Activated T-helper 1 cell treated with anti-CD3 and anti-CD28 coated beads, Interleukin-12 subunit alpha, Interleukin-12 subunit beta, Interleukin-2, Interleukin-4 antibody, amounts not matched to agents 30 ng/mL and 10 ng/mL and 1 ng/mL, durations not matched to agents 14 hours and 24 hours and 36 hours (primary cell): ENCODE measurements around the gene SLC35G2. TPM values are rescaled to one million over a fixed set of nuclear protein-coding genes. Genes with fewer than 3 reads are reported as not detected.
"Not testable (repeated sequence)": the region's sequence is repeated elsewhere in the genome, so short reads cannot be mapped to it uniquely, and the experiment has no call there.

ENCODE experiments used
- DNase-seq: peaks from one replicate; pipeline ENCODE4 v3.0.0; 2021; ENCODE audit warnings: low spot score
- H3K27ac Mint-ChIP-seq: one replicate; pipeline ENCODE4 v1.8.0; 2021; ENCODE audit warnings: mild to moderate bottlenecking, mixed read lengths
- H3K27me3 Mint-ChIP-seq: one replicate; pipeline ENCODE4 v1.8.0; 2022; ENCODE audit warnings: mild to moderate bottlenecking, moderate library complexity, mixed read lengths; ENCODE audit not compliant: insufficient read depth
- H3K36me3 Mint-ChIP-seq: one replicate; pipeline ENCODE4 v1.8.0; 2021; ENCODE audit warnings: low read depth, mixed read lengths
- H3K4me1 Mint-ChIP-seq: one replicate; pipeline ENCODE4 v1.8.0; 2021; ENCODE audit warnings: low read depth, mixed read lengths
- H3K4me3 Mint-ChIP-seq: one replicate; pipeline ENCODE4 v1.8.0; 2021; ENCODE audit warnings: mild to moderate bottlenecking, moderate library complexity, mixed read lengths
- H3K9me3 Mint-ChIP-seq: one replicate; pipeline ENCODE4 v1.8.0; 2021; ENCODE audit warnings: mixed read lengths
- intact Hi-C: fragments of 100-400 bp; cut with micrococcal nuclease; formaldehyde crosslinking; loops from one replicate; pipeline ENCODE4 v1.15.1; 2024
- total RNA-seq: library from RNA; stranded (reverse); gene quantifications from 2 replicates; pipeline ENCODE4 v1.2.3, GENCODE V29; 2022

Gene SLC35G2
- total RNA-seq, 1 donor from 2014 or later, result 3.0 TPM

GRCh38 chr3:136900694-136901093 is 81.8 kb downstream of the SLC35G2 start:
- peaks cover 40% of the 10 kb centered on the region for H3K9me3 Mint-ChIP-seq
- DNase-seq, intact Hi-C loops, H3K27ac Mint-ChIP-seq, H3K27me3 Mint-ChIP-seq, H3K4me3 Mint-ChIP-seq: not testable (repeated sequence)
- peaks cover 46% of the 10 kb centered on the region for H3K36me3 Mint-ChIP-seq
- H3K4me1 Mint-ChIP-seq, result peaks cover 42% of the 10 kb centered on the region

DNA sequence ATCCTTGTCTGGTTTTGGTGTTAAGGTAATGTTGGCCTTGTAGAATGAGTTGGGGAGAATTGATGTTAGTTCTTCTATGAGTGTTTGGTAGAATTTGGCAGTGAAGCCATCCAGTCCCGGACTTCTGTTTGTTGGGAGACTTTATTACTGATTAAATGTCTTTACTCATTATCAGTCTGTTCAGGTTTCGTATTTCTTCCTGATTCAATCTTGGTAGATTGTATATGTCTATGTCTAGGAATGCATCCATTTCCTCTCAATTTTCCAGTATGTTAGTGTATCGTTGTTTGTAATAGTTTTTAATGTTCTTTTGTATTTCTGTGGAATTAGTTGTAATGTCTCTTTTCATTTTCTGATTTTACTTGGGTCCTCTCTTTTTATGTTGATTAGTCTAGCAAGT is 82.5 kb downstream of the SLC35G2 start:
- Mint-ChIP-seq H3K4me1 (peaks cover 49% of the 10 kb centered on the region), H3K36me3 (peaks cover 47% of the 10 kb centered on the region)
- no peak for DNase-seq

GRCh38 chr3:136902530-136902929 is 83.6 kb downstream of the SLC35G2 start:
- not testable (repeated sequence) for H3K4me3 Mint-ChIP-seq

More for the DNA sequence above, 82.5 kb downstream of the SLC35G2 start:
- H3K27me3 Mint-ChIP-seq, result no peaks in the 10 kb centered on the region
- intact Hi-C loops, result no loop called here
- no peak overlapping the region for H3K4me3 Mint-ChIP-seq
- no peak overlapping the region for H3K27ac Mint-ChIP-seq
- peaks cover 43% of the 10 kb centered on the region for H3K9me3 Mint-ChIP-seq

DNA sequence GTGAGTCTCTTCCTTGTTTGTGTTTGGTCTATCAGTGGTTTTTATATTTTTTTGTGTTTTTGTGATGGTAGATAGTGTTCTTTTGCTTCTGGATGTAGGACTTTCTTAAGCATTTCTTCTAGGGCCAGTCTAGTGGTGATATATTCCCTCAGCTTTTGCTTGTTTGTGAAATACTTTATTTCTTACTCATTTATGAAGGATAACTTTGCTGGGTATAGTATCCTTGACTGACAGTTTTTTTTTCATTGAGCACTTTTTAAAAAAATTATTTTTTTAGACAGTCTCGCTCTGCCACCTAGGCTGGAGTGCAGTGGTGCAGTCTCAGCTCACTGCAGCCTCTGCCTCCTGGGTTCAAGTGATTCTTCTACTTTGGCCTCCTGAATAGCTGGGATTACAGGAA is 85.0 kb downstream of the SLC35G2 start:
- no peak overlapping the region for H3K27ac Mint-ChIP-seq
- H3K27me3 Mint-ChIP-seq, result no peaks in the 10 kb centered on the region
- H3K4me3 Mint-ChIP-seq, result no peak overlapping the region
- intact Hi-C loops, result no loop called here
- H3K9me3 Mint-ChIP-seq, result peaks cover 43% of the 10 kb centered on the region
- H3K4me1 Mint-ChIP-seq, result peaks cover 66% of the 10 kb centered on the region
- no peak for DNase-seq
- peaks cover 42% of the 10 kb centered on the region for H3K36me3 Mint-ChIP-seq

More at GRCh38 chr3:136902530-136902929, 83.6 kb downstream of the SLC35G2 start:
- H3K27ac Mint-ChIP-seq, H3K27me3 Mint-ChIP-seq, intact Hi-C loops, DNase-seq: not testable (repeated sequence)
- Mint-ChIP-seq H3K4me1 (peaks cover 60% of the 10 kb centered on the region), H3K9me3 (peaks cover 43% of the 10 kb centered on the region), H3K36me3 (peaks cover 44% of the 10 kb centered on the region)

- H3K9me3 Mint-ChIP-seq, result peaks cover 43% of the 10 kb centered on the region
- H3K4me3 Mint-ChIP-seq, result no peak overlapping the region
- H3K27ac Mint-ChIP-seq, result no peak overlapping the region
- H3K4me1 Mint-ChIP-seq, result peaks cover 67% of the 10 kb centered on the region
- H3K27me3 Mint-ChIP-seq, result no peaks in the 10 kb centered on the region
- no peak for DNase-seq
- peaks cover 38% of the 10 kb centered on the region for H3K36me3 Mint-ChIP-seq
- intact Hi-C loops, result no loop called here
Observed at GRCh38 chr3:136904746-136905145, 85.8 kb downstream of the SLC35G2 start.

Other genes with a start within 250 kb of the SLC35G2 start
- gene STAG1, start 66.7 kb upstream of the SLC35G2 start, total RNA-seq, result 46.5 and 47.1 TPM in 2 replicates
- 33.2 and 33.4 TPM in 2 replicates for gene NCK1, start 43.1 kb downstream of the SLC35G2 start, total RNA-seq
- 1.5 and 1.9 TPM in 2 replicates for gene IL20RB, start 138.9 kb downstream of the SLC35G2 start, total RNA-seq